OCI-LY1 (cell line): Measurements from ENCODE around the gene SSX4.
"Not testable (repeated sequence)": the region's sequence is repeated elsewhere in the genome, so short reads cannot be mapped to it uniquely, and the experiment has no call there.

Source experiments
- EZH2 ChIP-seq: fragments of 200-600 bp; sonication (generic), shearing (Covaris generic); IDR thresholded peaks from 2 replicates; pipeline ENCODE4 v1.8.0; 2017; ENCODE audit warnings: borderline replicate concordance, mixed run types, mild to moderate bottlenecking, antibody characterized with exemption, low read length, moderate library complexity, mixed read lengths
- TF ChIP-seq, protein P1 (sequence below): fragments of 200-600 bp; sonication (generic), shearing (Covaris generic); IDR thresholded peaks from 2 replicates; pipeline ENCODE4 v1.5.1; 2017; ENCODE audit warnings: mild to moderate bottlenecking, antibody characterized with exemption, low read length, moderate library complexity, mixed read lengths

DNA sequence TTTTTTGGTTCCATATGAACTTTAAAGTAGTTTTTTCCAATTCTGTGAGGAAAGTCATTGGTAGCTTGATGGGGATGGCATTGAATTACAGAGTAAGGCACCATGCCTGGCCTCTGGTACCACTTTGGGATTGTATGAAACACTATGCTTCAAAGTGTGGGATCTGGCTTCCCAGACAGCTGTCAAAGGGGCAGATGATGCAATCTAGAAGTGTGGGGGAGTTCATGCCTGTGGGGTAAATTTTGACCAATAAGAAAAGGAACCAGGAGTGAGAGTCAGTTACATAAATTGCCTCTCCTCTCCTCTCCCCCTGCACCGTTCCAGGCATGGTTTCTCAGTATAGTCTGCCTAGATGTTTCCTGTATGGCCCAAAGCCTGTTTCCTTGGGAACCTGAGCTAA is 14.5 kb downstream of the SSX4 start:
- TF ChIP-seq, protein P1, sequence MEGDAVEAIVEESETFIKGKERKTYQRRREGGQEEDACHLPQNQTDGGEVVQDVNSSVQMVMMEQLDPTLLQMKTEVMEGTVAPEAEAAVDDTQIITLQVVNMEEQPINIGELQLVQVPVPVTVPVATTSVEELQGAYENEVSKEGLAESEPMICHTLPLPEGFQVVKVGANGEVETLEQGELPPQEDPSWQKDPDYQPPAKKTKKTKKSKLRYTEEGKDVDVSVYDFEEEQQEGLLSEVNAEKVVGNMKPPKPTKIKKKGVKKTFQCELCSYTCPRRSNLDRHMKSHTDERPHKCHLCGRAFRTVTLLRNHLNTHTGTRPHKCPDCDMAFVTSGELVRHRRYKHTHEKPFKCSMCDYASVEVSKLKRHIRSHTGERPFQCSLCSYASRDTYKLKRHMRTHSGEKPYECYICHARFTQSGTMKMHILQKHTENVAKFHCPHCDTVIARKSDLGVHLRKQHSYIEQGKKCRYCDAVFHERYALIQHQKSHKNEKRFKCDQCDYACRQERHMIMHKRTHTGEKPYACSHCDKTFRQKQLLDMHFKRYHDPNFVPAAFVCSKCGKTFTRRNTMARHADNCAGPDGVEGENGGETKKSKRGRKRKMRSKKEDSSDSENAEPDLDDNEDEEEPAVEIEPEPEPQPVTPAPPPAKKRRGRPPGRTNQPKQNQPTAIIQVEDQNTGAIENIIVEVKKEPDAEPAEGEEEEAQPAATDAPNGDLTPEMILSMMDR = not testable (repeated sequence)
- TF ChIP-seq EZH2 = not testable (repeated sequence)
